Endothelial cell of umbilical vein (primary cell): ENCODE results near the gene CSNK1G1. TPM values are rescaled to one million over a fixed set of nuclear protein-coding genes. Genes with fewer than 3 reads are reported as not detected.
A peak's percentile ranks its signal among the peaks of the same experiment; 100 is the strongest.

Source experiments
- BruUV-seq: library from RNA; stranded (reverse); fragments of 400-500 nt; replicated peaks from 2 replicates; lab custom pipeline; 2021; lab: Mats Ljungman, UMichigan
- CTCF ChIA-PET: fragments of 300-600, 350-600 bp; sonication (Branson Sonifier 250); formaldehyde crosslinking; loops from one replicate; lab custom pipeline; 2021; ENCODE audit warnings: antibody characterized with exemption, inconsistent platforms; lab: Charles Lee
- POLR2A ChIA-PET: fragments of 300-600, 350-600 bp; sonication (Branson Sonifier 250); formaldehyde crosslinking; loops from one replicate; lab custom pipeline; 2021; ENCODE audit warnings: antibody characterized with exemption, inconsistent platforms; lab: Charles Lee
- DNase-seq: peaks from one replicate; pipeline ENCODE4 v3.0.0-alpha.2; 2011; ENCODE audit warnings: low read depth, low spot score
- FAIRE-seq: peaks from 2 replicates; lab custom pipeline; 2011; peaks lifted over from hg19 to GRCh38; lab: Jason Lieb, UNC
- H2AFZ ChIP-seq: 2 replicates; pipeline ENCODE4 v1.6.0; 2012; ENCODE audit warnings: low read depth, low read length, control low read depth, inconsistent platforms
- H3K27ac ChIP-seq: 2 replicates; pipeline ENCODE4 v1.5.1; 2011; ENCODE audit warnings: low read depth, mild to moderate bottlenecking, control low read depth, low read length, moderate library complexity; ENCODE audit not compliant: insufficient read depth
- H3K27me3 ChIP-seq, 2 experiments: 2 replicates each; pipeline versions ENCODE4 v1.6.0 to v1.6.1; 2011; ENCODE audit warnings: low read length in 2 of 2, mixed read lengths in 1 of 2; ENCODE audit not compliant: control insufficient read depth in 2 of 2, insufficient read depth in 2 of 2
- H3K36me3 ChIP-seq, 2 experiments: 2 replicates in 1 of 2; 3 replicates in 1 of 2; pipeline ENCODE4 v1.5.1; 2011; ENCODE audit warnings: low read length in 2 of 2, mild to moderate bottlenecking in 1 of 2, moderate library complexity in 1 of 2; ENCODE audit not compliant: control insufficient read depth in 2 of 2, insufficient read depth in 2 of 2; ENCODE audit errors: extremely low read depth in 1 of 2
- H3K4me1 ChIP-seq: 3 replicates; pipeline ENCODE4 v1.5.1; 2011; ENCODE audit warnings: mild to moderate bottlenecking, low read length; ENCODE audit not compliant: control insufficient read depth, insufficient read depth; ENCODE audit errors: extremely low read depth
- H3K4me2 ChIP-seq: 2 replicates; pipeline ENCODE4 v1.6.1; 2011; ENCODE audit warnings: low read length, control low read depth, mixed read lengths; ENCODE audit not compliant: insufficient read depth
- H3K4me3 ChIP-seq, 3 experiments: fragments of 200-600 bp in 1 of 3; sonication (generic), shearing (Covaris generic) in 1 of 3; replicated peaks in 1 of 3; 2 replicates each; pipeline ENCODE4 v1.5.1; 2011 to 2016; ENCODE audit warnings: control low read depth in 3 of 3, low read length in 3 of 3, mild to moderate bottlenecking in 2 of 3, inconsistent platforms in 1 of 3, low read depth in 1 of 3, moderate library complexity in 1 of 3; ENCODE audit not compliant: insufficient read depth in 1 of 3
- H3K79me2 ChIP-seq: 2 replicates; pipeline ENCODE4 v1.6.0; 2012; ENCODE audit warnings: low read length, inconsistent platforms; ENCODE audit not compliant: control insufficient read depth, insufficient read depth
- H3K9ac ChIP-seq: replicated peaks from 2 replicates; pipeline ENCODE3; 2011; ENCODE audit warnings: low read length, control low read depth; ENCODE audit not compliant: insufficient read depth; ENCODE audit errors: extremely low read depth
- H3K9me1 ChIP-seq: replicated peaks from 3 replicates; pipeline ENCODE4 v1.6.0; 2011; ENCODE audit warnings: mild to moderate bottlenecking, low read length; ENCODE audit not compliant: control insufficient read depth, insufficient read depth; ENCODE audit errors: extremely low read depth
- H3K9me3 ChIP-seq: replicated peaks from 2 replicates; pipeline ENCODE4 v1.5.1; 2012; ENCODE audit warnings: low read length, inconsistent platforms; ENCODE audit not compliant: control insufficient read depth, insufficient read depth
- H4K20me1 ChIP-seq: replicated peaks from 2 replicates; pipeline ENCODE3; 2011; ENCODE audit warnings: mild to moderate bottlenecking, low read length; ENCODE audit not compliant: control insufficient read depth, insufficient read depth; ENCODE audit errors: extremely low read depth
- CTCF ChIP-seq, 2 donors: IDR thresholded peaks; 1 replicate in 1 of 2; 2 replicates in 1 of 2; pipeline ENCODE4 v1.5.1; 2011; ENCODE audit warnings: low read length in 2 of 2, mild to moderate bottlenecking in 2 of 2, moderate library complexity in 2 of 2, control low read depth in 1 of 2, inconsistent platforms in 1 of 2, low read depth in 1 of 2; ENCODE audit not compliant: insufficient read depth in 1 of 2; ENCODE audit errors: extremely low read depth in 1 of 2
- EZH2 ChIP-seq: IDR thresholded peaks from 2 replicates; pipeline ENCODE4 v1.6.1; 2012; ENCODE audit warnings: borderline replicate concordance, low read depth, mild to moderate bottlenecking, moderate library complexity, low read length, inconsistent platforms; ENCODE audit not compliant: severe bottlenecking
- GATA2 ChIP-seq: IDR thresholded peaks from 2 replicates; pipeline ENCODE4 v1.7.0; 2011; ENCODE audit warnings: low read depth, mild to moderate bottlenecking, moderate library complexity, mixed read lengths, low read length; ENCODE audit not compliant: insufficient read length, insufficient read depth
- JUN ChIP-seq: IDR thresholded peaks from 2 replicates; pipeline ENCODE4 v1.6.1; 2011; ENCODE audit warnings: borderline replicate concordance, low read depth; ENCODE audit not compliant: insufficient read length, insufficient read depth
- MAX ChIP-seq: IDR thresholded peaks from 2 replicates; pipeline ENCODE4 v1.6.1; 2011; ENCODE audit not compliant: insufficient read depth, insufficient read length
- MYC ChIP-seq: IDR thresholded peaks from one replicate; pipeline ENCODE4 v1.6.1; 2011; ENCODE audit warnings: mild to moderate bottlenecking, low read depth, low read length
- POLR2A ChIP-seq: IDR thresholded peaks from 2 replicates; pipeline ENCODE4 v1.6.1; 2012; ENCODE audit warnings: low read depth, mild to moderate bottlenecking, control low read depth, low read length
- POLR2AphosphoS5 ChIP-seq: IDR thresholded peaks from 2 replicates; pipeline ENCODE4 v1.6.1; 2012; ENCODE audit warnings: low read depth, mild to moderate bottlenecking, control low read depth, low read length, moderate library complexity; ENCODE audit not compliant: insufficient read depth
- dilution Hi-C: fragments of 300-500 bp; cut with MboI; formaldehyde crosslinking; loops from one replicate; pipeline ENCODE4 v1.15.0; 2019; ENCODE audit warnings: low sequenced_read_pairs; ENCODE audit not compliant: extremely low pct_ligation_motif_present
- intact Hi-C: fragments of 100-400 bp; cut with micrococcal nuclease; formaldehyde crosslinking; loops from one replicate; pipeline ENCODE4 v1.10.0; 2022
- polyA plus RNA-seq, 4 experiments: library from polyadenylated mRNA; depleted of rRNA in 3 of 4; stranded (reverse) in 3 of 4; unstranded in 1 of 4; fragments of >200 nt; gene quantifications; 2 replicates each; pipeline versions ENCODE4 v1.2.1 to v1.2.3, GENCODE V29; 2011 to 2012; ENCODE audit warnings: missing spikeins in 1 of 4
- total RNA-seq: library from RNA; stranded (reverse); gene quantifications from 2 replicates; pipeline ENCODE4 v1.2.3, GENCODE V29; 2021

CSNK1G1 gene
- total and polyA plus RNA-seq, 2 donors (not counting 3 experiments of a cell fraction or from before 2014, with no cell fraction given) = 9.0 to 31.7 TPM

GRCh38 chr15:64161688-64162477, 194.1 kb downstream of the CSNK1G1 start:
- FAIRE-seq = peak; percentile 4
- ChIA-PET CTCF (interaction anchor here (3.3 kb wide), 1 partner anchor 8 kb away, joined by 33 read pairs; no protein-coding TSS in a partner anchor), POLR2A (interaction anchor here (0.7 to 1.7 kb wide), 2 partner anchors 94 to 226 kb away, joined by 3 to 8 read pairs; partner anchors contain the start of gene TRIP4)
- H3K36me3 ChIP-seq = peaks cover 11 to 33% of the 10 kb centered on the region in 2 experiments
- peaks cover 42% of the 10 kb centered on the region for H3K79me2 ChIP-seq
- H3K4me2 ChIP-seq = peak overlapping the region; percentile 56
- BruUV-seq = TSS peak; percentile 70
- dilution Hi-C loops = no loop called here
- peak; percentile 8 for DNase-seq
- TF ChIP-seq POLR2A = no peak
- no peak for TF ChIP-seq JUN
- no peak for TF ChIP-seq MAX
- no peak for TF ChIP-seq CTCF (IDR thresholded peaks at IDR 0.05; ENCODE audit: extremely low read depth in 1 of 2, insufficient read depth in 1 of 2, low read depth in 1 of 2, low read length in 2 of 2)
- TF ChIP-seq EZH2 = no peak
- TF ChIP-seq POLR2AphosphoS5 = no peak
- no peak for TF ChIP-seq MYC
- no peak for TF ChIP-seq GATA2
- H3K27me3 ChIP-seq = no peaks in the 10 kb centered on the region
- H3K4me3 ChIP-seq = peak overlapping the region; percentile 77 to 96 (median 94)
- peaks cover 16% of the 10 kb centered on the region for H3K4me1 ChIP-seq
- H2AFZ ChIP-seq = no peak overlapping the region
- intact Hi-C loops = loop anchor here (2.0 kb wide), 1 partner anchor 225 kb away; the partner anchor contains the start of gene TRIP4
- no peaks in the 10 kb centered on the region for H3K9me3 ChIP-seq
- H4K20me1 ChIP-seq = no peaks in the 10 kb centered on the region
- H3K9me1 ChIP-seq = no peaks in the 10 kb centered on the region
- H3K9ac ChIP-seq = peak overlapping the region; percentile 93
- H3K27ac ChIP-seq = peak overlapping the region; percentile 70
